HuH-7 (cell line): ENCODE results near the gene TOX4.
"Not testable (repeated sequence)": the region's sequence is repeated elsewhere in the genome, so short reads cannot be mapped to it uniquely, and the experiment has no call there.

ENCODE experiments used
- DNase-seq: peaks from one replicate; pipeline ENCODE4 v3.0.0; 2011; ENCODE audit warnings: low spot score

The TOX4 gene

DNA sequence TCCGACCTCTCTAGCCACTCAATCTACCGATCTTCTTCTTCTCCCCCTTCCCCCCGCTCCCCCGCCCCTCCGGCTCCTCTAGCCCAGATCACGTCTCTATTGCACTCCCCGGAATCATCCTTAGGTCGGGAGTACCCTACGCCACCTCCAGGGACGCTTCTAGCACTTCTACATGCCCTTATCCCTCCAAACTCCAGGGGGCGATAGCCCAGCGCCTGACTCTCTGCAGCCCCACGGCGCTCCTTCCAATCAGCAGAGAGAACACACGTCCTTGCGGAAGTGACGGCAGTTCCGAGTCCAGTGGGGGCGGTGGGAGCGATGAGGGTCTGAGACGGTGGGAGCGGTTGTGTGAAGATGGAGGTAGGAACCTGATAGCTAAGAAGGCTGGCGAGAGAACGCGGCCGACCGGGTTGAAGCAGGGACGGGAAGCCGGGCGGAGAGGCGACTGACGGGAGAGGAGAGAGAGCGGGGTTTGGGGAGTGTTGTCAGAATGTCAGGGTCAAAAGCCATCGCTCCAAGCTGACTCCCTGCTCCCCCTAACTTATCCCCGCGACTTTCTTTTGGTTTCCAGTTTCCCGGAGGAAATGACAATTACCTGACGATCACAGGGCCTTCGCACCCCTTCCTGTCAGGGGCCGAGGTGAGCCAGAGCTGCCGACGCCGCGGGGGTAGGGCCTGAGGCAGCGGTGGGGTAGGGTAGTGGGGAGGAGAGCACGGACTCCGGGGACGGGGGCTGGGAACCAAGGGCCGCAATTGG lies at the start of gene TOX4, which contains the start of gene RAB2B:
TOX4 (plus strand) TSS at position 271 of the 757 bp plus-strand sequence; CDS start at position 355, 84 bp downstream.
RAB2B (minus strand) TSS at position 35 of the 757 bp plus-strand sequence. CDS start 87 bp downstream, outside the sequence.
- peak; percentile 84 for DNase-seq

GRCh38 chr14:21428930-21429329 lies 48.1 kb upstream of the TOX4 start:
- no peak for DNase-seq

GRCh38 chr14:21431126-21431525 lies 45.9 kb upstream of the TOX4 start:
- DNase-seq: no peak

DNA sequence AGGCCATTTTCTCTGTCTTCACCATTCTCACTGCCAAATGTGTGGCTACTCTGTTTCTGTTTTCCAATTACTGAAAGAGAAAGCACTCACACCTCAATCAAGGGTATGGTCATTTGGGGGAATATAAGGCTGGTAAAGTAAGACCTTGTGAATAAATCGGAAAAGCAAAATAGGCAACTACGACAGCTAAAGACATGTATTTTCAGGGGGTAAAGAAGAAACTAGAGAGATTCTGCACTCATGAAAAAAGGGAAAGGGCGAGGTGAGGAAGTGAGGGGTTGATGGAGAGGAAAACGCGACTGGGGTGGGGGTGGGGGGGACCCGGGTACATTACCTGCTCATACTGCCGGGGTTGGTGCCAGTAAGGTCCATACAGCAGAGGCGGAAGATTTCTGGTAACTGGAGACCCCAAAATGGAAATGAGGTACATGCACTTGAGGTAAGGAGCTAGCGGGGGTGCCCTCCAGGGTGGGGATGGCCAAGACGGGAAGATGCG lies 40.4 kb upstream of the TOX4 start:
- no peak for DNase-seq

GRCh38 chr14:21437063-21437901 lies 39.7 kb upstream of the TOX4 start:
- peak; percentile 87 for DNase-seq

- DNase-seq: no peak
Measured at GRCh38 chr14:21440859-21441258, 36.1 kb upstream of the TOX4 start.

DNA sequence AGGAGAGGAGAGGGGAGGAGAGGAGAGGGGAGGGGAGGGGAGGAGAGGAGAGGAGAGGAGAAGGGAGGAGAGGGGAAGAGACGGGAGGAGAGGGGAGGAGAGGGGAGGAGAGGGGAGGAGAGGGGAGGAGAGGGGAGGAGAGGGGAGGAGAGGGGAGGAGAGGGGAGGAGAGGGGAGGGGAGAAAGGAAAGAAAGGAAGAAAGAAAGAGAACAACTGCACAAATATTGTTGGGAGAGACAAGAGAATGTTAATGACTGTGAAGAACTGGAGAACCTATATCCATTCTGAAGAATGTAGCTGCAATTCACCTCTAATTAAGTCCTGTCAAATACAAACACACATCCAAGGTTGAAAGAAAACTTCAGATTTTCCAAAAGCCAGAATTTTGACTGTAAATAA lies 34.3 kb upstream of the TOX4 start:
- DNase-seq: not testable (repeated sequence)

DNA sequence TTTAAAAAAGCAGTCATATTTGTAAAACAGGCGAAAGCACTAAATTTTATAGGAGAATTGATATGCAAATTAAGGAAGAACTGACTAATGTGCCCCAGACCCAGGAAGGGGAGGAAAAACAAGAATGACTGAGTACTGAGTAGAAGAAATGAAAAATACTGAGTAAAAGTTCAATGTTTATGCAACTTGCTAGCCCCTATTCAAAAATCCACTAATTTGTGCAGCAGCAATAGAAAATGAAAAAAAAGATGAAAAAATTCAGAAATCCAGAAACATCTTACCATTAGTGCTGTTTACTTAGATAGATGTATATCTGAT lies 27.1 kb upstream of the TOX4 start:
- no peak for DNase-seq

DNA sequence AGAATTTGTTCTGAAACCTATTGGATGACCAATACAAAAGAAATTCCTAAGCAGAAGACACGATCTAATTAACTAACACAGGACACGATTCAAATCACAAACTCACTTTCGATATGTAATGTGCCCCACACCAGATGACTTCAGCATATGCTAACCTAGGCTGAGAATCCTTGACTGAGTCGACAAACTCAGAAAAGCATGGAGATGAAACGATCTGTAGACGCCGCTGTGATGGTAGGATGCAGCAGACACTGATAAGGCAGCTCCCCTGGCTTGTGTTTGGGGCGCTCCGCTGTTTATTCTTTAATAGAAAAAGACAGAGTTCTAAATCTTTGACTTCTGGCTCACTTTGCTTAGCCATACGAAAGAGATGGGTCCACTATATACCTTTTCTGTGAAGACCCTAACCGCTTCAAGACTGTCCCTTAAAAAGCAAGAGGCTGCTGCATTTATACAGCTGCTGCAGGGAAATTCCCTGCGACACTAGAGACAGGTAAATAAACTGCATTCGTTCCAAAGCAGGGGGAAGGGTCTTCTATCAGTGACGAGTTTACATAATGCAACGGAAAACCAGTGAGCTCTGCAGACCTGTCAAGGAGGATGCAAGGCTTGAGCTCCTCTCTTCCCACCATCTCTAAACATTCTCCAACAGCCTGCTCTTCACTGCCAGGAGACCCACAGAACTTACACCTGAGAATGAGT lies 22.0 kb upstream of the TOX4 start:
- DNase-seq: no peak

DNA sequence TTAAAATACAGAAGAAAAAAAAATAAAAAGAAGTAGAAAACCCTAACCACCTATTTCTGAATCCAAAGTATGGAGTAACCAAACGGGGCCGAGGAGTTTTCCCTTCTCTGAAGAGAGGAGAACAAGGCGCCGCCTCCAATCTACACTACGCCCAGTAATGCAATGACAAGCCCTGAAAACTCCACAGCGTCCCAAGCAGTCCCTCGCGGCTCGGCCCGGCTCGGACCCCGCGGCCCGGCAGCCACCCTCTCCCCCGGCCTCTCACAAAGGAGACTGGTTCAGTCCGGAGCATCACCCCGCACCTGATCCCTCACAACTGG lies 21.4 kb upstream of the TOX4 start:
- DNase-seq: no peak

GRCh38 chr14:21455912-21456667 lies 20.9 kb upstream of the TOX4 start, which contains the start of gene CHD8:
CHD8 (minus strand) TSS chr14:21456123; CDS start chr14:21431643, 24,480 bp downstream.
- peak; percentile 95 for DNase-seq

- DNase-seq: no peak
Measured at GRCh38 chr14:21467616-21468015, 9.4 kb upstream of the TOX4 start.

DNA sequence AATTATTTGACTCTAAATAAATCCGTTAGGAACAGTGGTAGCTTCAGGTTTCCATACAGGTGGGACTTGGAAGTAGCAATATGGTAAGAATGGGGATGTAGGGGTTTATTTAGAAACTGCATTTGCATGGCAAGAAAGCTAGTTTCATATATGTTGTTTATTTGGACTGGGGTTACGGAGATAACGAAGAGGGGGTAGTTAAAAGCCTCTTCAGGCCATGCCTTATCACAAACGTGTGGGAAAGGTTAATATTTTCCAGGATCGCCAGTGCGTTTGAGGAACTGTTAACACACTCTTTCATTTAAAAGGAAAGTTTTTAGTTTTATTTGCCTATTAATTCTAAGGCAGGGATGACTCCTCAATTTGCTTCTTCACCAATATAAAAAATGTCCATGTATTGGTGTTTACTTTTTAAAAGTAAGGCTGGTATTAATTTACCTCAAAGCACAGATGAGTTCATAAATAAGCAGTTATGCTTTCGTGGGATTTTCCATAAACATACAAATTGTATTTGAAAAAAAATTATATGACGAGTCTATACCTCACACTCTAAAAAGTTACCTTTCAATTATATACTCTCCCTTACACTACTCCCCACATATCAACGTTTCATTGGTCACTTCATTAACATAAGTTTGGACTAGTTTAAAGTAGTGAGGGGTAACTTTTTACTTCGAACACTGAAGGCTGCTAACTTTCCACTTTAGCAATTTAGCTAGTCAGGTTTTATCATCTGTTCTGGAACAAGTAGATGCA lies 1.1 kb upstream of the TOX4 start:
- peak; percentile 11 for DNase-seq

- DNase-seq: peak; percentile 58
Measured at GRCh38 chr14:21476523-21476924, 471 bp upstream of the TOX4 start.

GRCh38 chr14:21486640-21487087 lies 9.7 kb downstream of the TOX4 start:
- DNase-seq: no peak

GRCh38 chr14:21494902-21495762 lies 18.1 kb downstream of the TOX4 start:
- no peak for DNase-seq

- no peak for DNase-seq
Measured at GRCh38 chr14:21496453-21496852, 19.5 kb downstream of the TOX4 start.

- peak; percentile 40 for DNase-seq
Measured at GRCh38 chr14:21498540-21499526, 21.8 kb downstream of the TOX4 start.

GRCh38 chr14:21501568-21501967 lies 24.6 kb downstream of the TOX4 start:
- no peak for DNase-seq
